Measurements from ENCODE around the gene SLC4A1AP.
A peak's percentile ranks its signal among the peaks of the same experiment; 100 is the strongest.
"Not testable (repeated sequence)": the region's sequence is repeated elsewhere in the genome, so short reads cannot be mapped to it uniquely, and the experiment has no call there.

The SLC4A1AP gene

GRCh38 chr2:27652790-27653189, 10.9 kb upstream of the SLC4A1AP start:
- no peak for DNase-seq

- DNase-seq: no peak
Observed at GRCh38 chr2:27653397-27653796, 10.3 kb upstream of the SLC4A1AP start.

GRCh38 chr2:27655155-27655951, 8.3 kb upstream of the SLC4A1AP start:
- no peak for DNase-seq

GRCh38 chr2:27661371-27661770, 2.3 kb upstream of the SLC4A1AP start:
- DNase-seq: no peak

GRCh38 chr2:27664154-27664574, 475 bp downstream of the SLC4A1AP start:
- DNase-seq: no peak

- DNase-seq: no peak
Observed at GRCh38 chr2:27664622-27665363, 1.1 kb downstream of the SLC4A1AP start.

GRCh38 chr2:27667446-27667845, 3.8 kb downstream of the SLC4A1AP start:
- DNase-seq: no peak

- no peak for DNase-seq
Observed at GRCh38 chr2:27671235-27671634, 7.5 kb downstream of the SLC4A1AP start.

GRCh38 chr2:27672723-27673486, 9.2 kb downstream of the SLC4A1AP start:
- no peak for DNase-seq

- no peak for DNase-seq
Observed at GRCh38 chr2:27680571-27680970, 16.9 kb downstream of the SLC4A1AP start.

GRCh38 chr2:27681841-27682240, 18.2 kb downstream of the SLC4A1AP start:
- no peak for DNase-seq

GRCh38 chr2:27682334-27682771, 18.7 kb downstream of the SLC4A1AP start:
- not testable (repeated sequence) for DNase-seq

GRCh38 chr2:27683390-27684071, 19.8 kb downstream of the SLC4A1AP start:
- DNase-seq: peak; percentile 93 to 96

GRCh38 chr2:27685006-27685405, 21.3 kb downstream of the SLC4A1AP start:
- not testable (repeated sequence) for DNase-seq

- DNase-seq: no peak
Observed at GRCh38 chr2:27685577-27685976, 21.9 kb downstream of the SLC4A1AP start.

- no peak for DNase-seq
Observed at GRCh38 chr2:27687232-27687631, 23.5 kb downstream of the SLC4A1AP start.

- DNase-seq: peak in 1 of 2 experiments; percentile 37
Observed at GRCh38 chr2:27689424-27689823, 25.7 kb downstream of the SLC4A1AP start.

GRCh38 chr2:27690052-27690451, 26.4 kb downstream of the SLC4A1AP start:
- no peak for DNase-seq

- DNase-seq: no peak
Observed at GRCh38 chr2:27697660-27698059, 34.0 kb downstream of the SLC4A1AP start.

- no peak for DNase-seq
Observed at GRCh38 chr2:27701676-27702075, 38.0 kb downstream of the SLC4A1AP start.

- no peak for DNase-seq
Observed at GRCh38 chr2:27702302-27702701, 38.6 kb downstream of the SLC4A1AP start.

GRCh38 chr2:27703638-27704341, 40.1 kb downstream of the SLC4A1AP start:
- DNase-seq: peak; percentile 80 to 83
